Measurements from ENCODE around the gene TOP2A.

Gene TOP2A

DNA sequence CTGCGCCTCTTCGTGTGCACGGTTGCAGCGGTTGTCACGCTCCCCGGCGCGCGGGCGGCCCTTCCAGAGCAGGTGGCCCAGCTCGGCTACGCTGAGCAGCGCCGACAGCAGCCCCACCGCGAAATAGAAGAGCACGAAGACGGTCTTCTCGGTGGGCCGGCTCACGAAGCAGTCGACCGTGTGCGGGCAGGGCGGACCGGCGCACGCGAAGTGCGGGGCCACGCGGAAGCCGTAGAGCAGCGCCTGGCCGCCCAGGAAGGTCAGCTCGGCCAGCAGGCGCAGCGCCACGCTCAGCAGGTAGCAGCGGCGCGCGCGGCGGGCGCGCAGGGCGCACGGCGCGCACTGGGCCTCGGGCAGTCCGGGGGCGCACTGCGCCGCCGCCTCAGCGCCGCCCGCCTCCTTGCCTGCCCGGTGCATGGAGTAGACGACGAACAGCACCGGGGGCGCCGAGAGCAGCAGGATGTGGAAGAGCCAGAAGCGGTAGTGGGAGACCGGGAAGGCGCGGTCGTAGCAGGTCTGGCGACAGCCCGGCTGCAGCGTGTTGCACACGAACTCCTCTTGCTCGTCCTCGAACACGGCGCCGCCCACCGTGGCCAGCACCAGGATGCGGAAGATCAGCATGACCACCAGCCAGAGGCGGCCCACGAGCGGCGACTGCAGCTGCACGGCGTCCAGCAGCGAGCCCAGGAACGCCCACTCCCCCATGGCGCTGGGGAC, 54.4 kb downstream of the TOP2A start:
- TF ChIP-seq POLR2A (IDR thresholded peaks at IDR 0.05; ENCODE audit: low read depth, low read length), result no peak
- TF ChIP-seq POU2F2 (IDR thresholded peaks at IDR 0.05; ENCODE audit: low read depth, low read length), result no peak
- TF ChIP-seq SPI1 (IDR thresholded peaks at IDR 0.05; ENCODE audit: low read depth, low read length), result no peak
- no peak for TF ChIP-seq PAX5 (IDR thresholded peaks at IDR 0.05; ENCODE audit: insufficient read depth, low read length, severe bottlenecking)
- no peak for TF ChIP-seq TAF1 (IDR thresholded peaks at IDR 0.05; ENCODE audit: low read depth, low read length)
- TF ChIP-seq POLR2AphosphoS5 (IDR thresholded peaks at IDR 0.05; ENCODE audit: low read depth, low read length), result no peak
- FAIRE-seq (no peak), DNase-seq (ENCODE audit: insufficient read length, low spot score) (no peak)

DNA sequence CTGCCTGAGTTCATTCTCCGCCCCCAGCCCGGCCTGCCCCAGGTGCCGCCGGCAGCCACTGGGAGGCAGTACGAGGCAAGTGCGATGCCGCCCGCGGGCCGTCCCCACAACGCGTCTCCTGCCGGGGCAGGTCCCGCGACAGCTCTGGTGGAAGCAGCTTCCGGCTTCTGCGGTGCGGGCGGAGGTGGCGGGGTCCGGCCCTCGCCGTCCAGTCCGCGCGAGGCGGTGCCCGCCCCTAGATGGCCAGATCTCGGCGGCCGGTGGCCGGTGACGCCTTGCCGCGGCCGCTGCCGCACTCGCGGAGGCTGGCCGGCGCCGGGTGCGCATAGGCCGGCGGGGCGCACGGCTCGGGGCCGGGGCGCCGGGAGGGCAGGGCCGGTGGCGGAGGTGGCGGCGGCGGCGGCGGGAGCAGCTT, 55.0 kb downstream of the TOP2A start:
- 0 out of 2 replicates have a peak, but pooled peaks have one; percentile 1 for TF ChIP-seq SPI1 (IDR thresholded peaks at IDR 0.05; ENCODE audit: low read depth, low read length)
- no peak for TF ChIP-seq TAF1 (IDR thresholded peaks at IDR 0.05; ENCODE audit: low read depth, low read length)
- no peak for TF ChIP-seq PAX5 (IDR thresholded peaks at IDR 0.05; ENCODE audit: insufficient read depth, low read length, severe bottlenecking)
- TF ChIP-seq POU2F2 (IDR thresholded peaks at IDR 0.05; ENCODE audit: low read depth, low read length), result peak; percentile 53; the same call in 1 of the 2 replicates
- TF ChIP-seq POLR2A (IDR thresholded peaks at IDR 0.05; ENCODE audit: low read depth, low read length), result peak; percentile 40; the same call in 1 of the 2 replicates
- 0 out of 2 replicates have a peak, but pooled peaks have one; percentile 36 for TF ChIP-seq POLR2AphosphoS5 (IDR thresholded peaks at IDR 0.05; ENCODE audit: low read depth, low read length)
- DNase-seq (ENCODE audit: insufficient read length, low spot score) (peak; percentile 96), FAIRE-seq (peak; percentile 99)

- DNase-seq (ENCODE audit: insufficient read length, low spot score) (no peak), FAIRE-seq (no peak)
- TF ChIP-seq PAX5 (IDR thresholded peaks at IDR 0.05; ENCODE audit: insufficient read depth, low read length, severe bottlenecking) (no peak), POLR2A (IDR thresholded peaks at IDR 0.05; ENCODE audit: low read depth, low read length) (no peak), POLR2AphosphoS5 (IDR thresholded peaks at IDR 0.05; ENCODE audit: low read depth, low read length) (no peak), TAF1 (IDR thresholded peaks at IDR 0.05; ENCODE audit: low read depth, low read length) (no peak), POU2F2 (IDR thresholded peaks at IDR 0.05; ENCODE audit: low read depth, low read length) (no peak), SPI1 (IDR thresholded peaks at IDR 0.05; ENCODE audit: low read depth, low read length) (no peak)
These were observed 55.6 kb downstream of the TOP2A start for GRCh38 chr17:40361925-40362695.

- DNase-seq (ENCODE audit: insufficient read length, low spot score), result no peak
- TF ChIP-seq POLR2A (IDR thresholded peaks at IDR 0.05; ENCODE audit: low read depth, low read length) (no peak), TAF1 (IDR thresholded peaks at IDR 0.05; ENCODE audit: low read depth, low read length) (no peak), SPI1 (IDR thresholded peaks at IDR 0.05; ENCODE audit: low read depth, low read length) (no peak), POLR2AphosphoS5 (IDR thresholded peaks at IDR 0.05; ENCODE audit: low read depth, low read length) (no peak), POU2F2 (IDR thresholded peaks at IDR 0.05; ENCODE audit: low read depth, low read length) (no peak), PAX5 (IDR thresholded peaks at IDR 0.05; ENCODE audit: insufficient read depth, low read length, severe bottlenecking) (no peak)
- no peak for FAIRE-seq
These were observed 56.4 kb downstream of the TOP2A start for GRCh38 chr17:40361063-40361924.

DNA sequence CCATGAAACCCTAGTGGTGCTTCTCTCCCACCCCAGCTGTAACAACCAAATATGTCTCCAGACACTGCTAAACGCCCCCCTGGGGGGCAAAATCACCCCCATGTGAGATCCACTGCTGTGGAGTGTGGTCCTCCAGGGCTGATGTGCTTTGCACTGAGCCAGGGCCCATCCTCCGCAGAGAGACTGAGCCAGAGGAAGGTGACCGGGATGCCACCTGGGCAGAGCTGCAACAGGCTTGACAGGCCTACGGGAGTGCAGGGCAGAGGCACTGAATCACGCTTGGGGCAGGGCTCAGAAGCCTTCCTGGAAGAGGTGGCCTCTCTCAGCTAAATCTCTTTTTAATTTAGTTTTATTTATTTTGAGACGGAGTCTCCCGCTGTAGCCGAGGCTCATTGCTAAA, 57.6 kb downstream of the TOP2A start:
- TF ChIP-seq POLR2AphosphoS5 (IDR thresholded peaks at IDR 0.05; ENCODE audit: low read depth, low read length) (no peak), POU2F2 (IDR thresholded peaks at IDR 0.05; ENCODE audit: low read depth, low read length) (no peak), SPI1 (IDR thresholded peaks at IDR 0.05; ENCODE audit: low read depth, low read length) (no peak), POLR2A (IDR thresholded peaks at IDR 0.05; ENCODE audit: low read depth, low read length) (no peak), PAX5 (IDR thresholded peaks at IDR 0.05; ENCODE audit: insufficient read depth, low read length, severe bottlenecking) (no peak), TAF1 (IDR thresholded peaks at IDR 0.05; ENCODE audit: low read depth, low read length) (no peak)
- FAIRE-seq (no peak), DNase-seq (ENCODE audit: insufficient read length, low spot score) (no peak)

DNA sequence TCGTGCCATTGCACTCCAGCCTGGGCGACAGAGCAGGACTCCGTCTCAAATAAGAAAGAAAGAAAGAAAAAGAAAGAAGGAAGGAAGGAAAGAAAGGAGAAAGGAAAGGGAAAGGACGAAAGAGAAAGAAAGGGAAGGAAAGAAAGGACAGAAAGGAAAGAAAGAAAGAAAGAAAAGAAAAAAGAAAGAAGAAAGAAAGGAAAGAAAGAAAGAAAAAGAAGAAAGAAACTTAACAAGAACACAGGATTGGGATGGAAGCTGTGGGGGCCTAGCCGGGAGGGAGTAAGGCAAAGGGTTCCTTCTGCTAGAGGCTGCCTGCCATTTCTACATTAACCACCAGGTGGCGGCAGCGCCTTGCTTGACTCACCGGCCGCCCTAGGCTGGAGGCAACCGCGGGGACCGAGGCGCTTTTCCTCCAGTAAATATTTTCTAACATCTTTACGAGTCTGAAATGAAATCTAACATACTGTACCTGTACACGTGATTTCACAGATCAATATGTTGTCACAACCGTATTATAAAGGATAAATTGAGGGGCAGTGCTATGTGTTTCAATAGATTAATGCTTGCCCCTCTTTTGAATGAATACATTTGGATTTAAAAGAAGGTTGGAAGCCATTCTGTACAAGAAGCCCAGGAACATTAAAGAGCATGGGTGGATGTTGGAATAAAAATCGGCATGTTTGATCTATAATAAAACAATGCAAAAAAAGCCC, 59.2 kb downstream of the TOP2A start:
- TF ChIP-seq POLR2A (IDR thresholded peaks at IDR 0.05; ENCODE audit: low read depth, low read length), result no peak
- TF ChIP-seq POLR2AphosphoS5 (IDR thresholded peaks at IDR 0.05; ENCODE audit: low read depth, low read length), result no peak
- no peak for TF ChIP-seq TAF1 (IDR thresholded peaks at IDR 0.05; ENCODE audit: low read depth, low read length)
- TF ChIP-seq POU2F2 (IDR thresholded peaks at IDR 0.05; ENCODE audit: low read depth, low read length), result no peak
- no peak for TF ChIP-seq PAX5 (IDR thresholded peaks at IDR 0.05; ENCODE audit: insufficient read depth, low read length, severe bottlenecking)
- no peak for TF ChIP-seq SPI1 (IDR thresholded peaks at IDR 0.05; ENCODE audit: low read depth, low read length)
- DNase-seq (ENCODE audit: insufficient read length, low spot score), result peak; percentile 90
- FAIRE-seq, result peak; percentile 88

GRCh38 chr17:40356990-40357881, 60.5 kb downstream of the TOP2A start:
- FAIRE-seq (no peak), DNase-seq (ENCODE audit: insufficient read length, low spot score) (no peak)
- no peak for TF ChIP-seq POLR2A (IDR thresholded peaks at IDR 0.05; ENCODE audit: low read depth, low read length)
- TF ChIP-seq TAF1 (IDR thresholded peaks at IDR 0.05; ENCODE audit: low read depth, low read length), result no peak
- no peak for TF ChIP-seq POU2F2 (IDR thresholded peaks at IDR 0.05; ENCODE audit: low read depth, low read length)
- no peak for TF ChIP-seq SPI1 (IDR thresholded peaks at IDR 0.05; ENCODE audit: low read depth, low read length)
- TF ChIP-seq PAX5 (IDR thresholded peaks at IDR 0.05; ENCODE audit: insufficient read depth, low read length, severe bottlenecking), result no peak
- TF ChIP-seq POLR2AphosphoS5 (IDR thresholded peaks at IDR 0.05; ENCODE audit: low read depth, low read length), result no peak
